ENCODE results near the gene KRTAP12-3. TPM values are rescaled to one million over a fixed set of nuclear protein-coding genes. Genes with fewer than 3 reads are reported as not detected.

KRTAP12-3 gene
- total and polyA plus RNA-seq, 8 donors, result not detected

DNA sequence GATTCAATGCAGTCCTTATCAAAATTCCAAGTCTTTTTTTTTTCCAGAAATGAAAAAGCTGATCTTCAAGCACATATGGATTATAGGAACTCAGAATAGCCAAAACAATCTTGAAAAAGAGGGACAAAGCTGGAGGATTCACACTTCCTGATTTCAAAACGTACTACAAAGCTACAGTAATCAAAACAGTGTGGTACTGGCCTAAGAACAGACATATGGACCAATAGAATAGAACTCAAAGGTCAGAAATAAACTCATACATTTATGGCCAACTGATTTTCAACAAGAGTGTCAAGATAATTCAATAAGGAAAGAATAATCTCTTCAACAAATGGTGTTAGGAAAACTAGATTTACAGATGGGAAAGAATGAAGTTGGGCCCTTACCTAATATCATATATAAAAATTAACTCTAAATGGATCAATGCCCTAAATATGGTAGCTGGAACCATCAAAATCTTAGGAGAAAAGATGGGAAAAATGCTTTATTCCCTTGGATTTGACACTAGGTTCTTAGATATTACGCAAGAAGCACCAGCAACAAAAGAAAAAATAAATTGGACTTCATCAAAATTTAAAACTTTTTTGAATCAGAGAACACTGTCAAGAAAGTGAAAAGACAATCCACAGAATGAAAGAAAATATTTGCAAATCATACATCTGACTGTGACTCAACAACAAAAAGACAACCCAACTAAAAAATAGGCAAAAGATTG is 35.2 kb downstream of the KRTAP12-3 start:
- intact Hi-C loops (cut with DNase I; ENCODE audit: low total_unique reads), result no loop called here
- peaks cover 3 to 24% (median 20%) of the 10 kb centered on the region in 4 donors for H3K9me3 ChIP-seq
- no peak for TF ChIP-seq POLR2AphosphoS5 (IDR thresholded peaks at IDR 0.05)
- TF ChIP-seq POLR2A (IDR thresholded peaks at IDR 0.05), result no peak
- TF ChIP-seq CTCF (IDR thresholded peaks at IDR 0.05), result no peak
- TF ChIP-seq EP300 (IDR thresholded peaks at IDR 0.05), result no peak
- 49 to 58% (median 50%) methylated on average over 2 of the region's 2 CpGs for WGBS, 5 donors
- peaks cover 6 to 40% (median 21%) of the 10 kb centered on the region in 3 donors for H3K27me3 ChIP-seq
- H3K36me3 ChIP-seq, result no peaks in the 10 kb centered on the region
- no peak overlapping the region for H3K4me3 ChIP-seq
- no peak overlapping the region for H3K27ac ChIP-seq
- no peak for DNase-seq
- H3K4me1 ChIP-seq, result no peaks in the 10 kb centered on the region

GRCh38 chr21:44694776-44695175 is 37.0 kb downstream of the KRTAP12-3 start:
- H3K9me3 ChIP-seq, result peaks cover 3 to 24% (median 20%) of the 10 kb centered on the region in 4 donors
- H3K4me1 ChIP-seq, result no peaks in the 10 kb centered on the region
- no peak for DNase-seq
- no peak overlapping the region for H3K27ac ChIP-seq
- H3K27me3 ChIP-seq, result peaks cover 9 to 47% (median 28%) of the 10 kb centered on the region in 3 donors
- intact Hi-C loops (cut with DNase I; ENCODE audit: low total_unique reads), result no loop called here
- H3K36me3 ChIP-seq, result no peaks in the 10 kb centered on the region
- H3K4me3 ChIP-seq, result no peak overlapping the region
- 57 to 69% (median 64%) methylated on average over 11 of the region's 11 CpGs for WGBS, 5 donors
- no peak for TF ChIP-seq CTCF (IDR thresholded peaks at IDR 0.05)

DNA sequence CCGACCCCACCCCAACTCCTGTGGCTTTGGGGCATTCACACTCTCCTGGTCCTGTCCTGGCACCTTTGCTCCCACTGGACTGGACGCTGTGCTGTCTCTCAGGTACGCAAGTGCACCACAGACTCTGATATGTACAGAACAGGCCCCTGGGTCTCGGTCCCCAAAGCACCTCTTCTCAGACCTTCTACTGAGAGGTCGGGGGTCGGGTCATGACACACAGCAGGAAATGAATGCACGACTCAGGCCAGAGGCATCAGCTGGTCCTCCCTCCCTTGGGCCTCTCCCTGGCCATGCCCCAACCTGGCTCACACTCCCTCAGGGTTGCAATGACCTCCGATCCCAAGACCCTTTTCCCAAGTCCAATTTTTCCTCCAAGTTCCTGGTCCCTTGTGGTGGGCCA is 37.5 kb downstream of the KRTAP12-3 start:
- intact Hi-C loops (cut with DNase I; ENCODE audit: low total_unique reads), result no loop called here
- no peak for DNase-seq
- Histone ChIP-seq H3K27me3 (peaks cover 9 to 51% (median 33%) of the 10 kb centered on the region in 3 donors), H3K36me3 (no peaks in the 10 kb centered on the region), H3K4me1 (no peaks in the 10 kb centered on the region), H3K9me3 (peaks cover 3 to 24% (median 20%) of the 10 kb centered on the region in 4 donors), H3K27ac (no peak overlapping the region), H3K4me3 (no peak overlapping the region)
- TF ChIP-seq POLR2AphosphoS5 (IDR thresholded peaks at IDR 0.05) (no peak), CTCF (IDR thresholded peaks at IDR 0.05) (no peak), POLR2A (IDR thresholded peaks at IDR 0.05) (no peak), EP300 (IDR thresholded peaks at IDR 0.05) (no peak)
- WGBS, 5 donors, result 59 to 68% (median 63%) methylated on average over 8 of the region's 8 CpGs

GRCh38 chr21:44695641-44696040 is 37.9 kb downstream of the KRTAP12-3 start:
- peaks cover 9 to 55% (median 36%) of the 10 kb centered on the region in 3 donors for H3K27me3 ChIP-seq
- 75 to 86% (median 78%) methylated on average over 8 of the region's 8 CpGs for WGBS, 5 donors
- H3K36me3 ChIP-seq, result no peaks in the 10 kb centered on the region
- H3K4me1 ChIP-seq, result no peaks in the 10 kb centered on the region
- H3K9me3 ChIP-seq, result peaks cover 3 to 24% (median 20%) of the 10 kb centered on the region in 4 donors
- no peak overlapping the region for H3K27ac ChIP-seq
- intact Hi-C loops (cut with DNase I; ENCODE audit: low total_unique reads), result no loop called here
- no peak for DNase-seq
- no peak overlapping the region for H3K4me3 ChIP-seq
- TF ChIP-seq EP300 (IDR thresholded peaks at IDR 0.05) (no peak), CTCF (IDR thresholded peaks at IDR 0.05) (no peak), POLR2AphosphoS5 (IDR thresholded peaks at IDR 0.05) (no peak), POLR2A (IDR thresholded peaks at IDR 0.05) (no peak)
